H1 (cell line): ENCODE measurements around the gene ZNF618. TPM values are rescaled to one million over a fixed set of nuclear protein-coding genes. Genes with fewer than 3 reads are reported as not detected.

Experiments
- CTCF ChIA-PET: fragments of 300-600 bp; sonication (Branson Sonifier 250); formaldehyde crosslinking; loops from one replicate; lab custom pipeline; 2021; ENCODE audit not compliant: partially characterized antibody; lab: Charles Lee
- POLR2A ChIA-PET: fragments of 300-600 bp; sonication (Branson Sonifier 250); formaldehyde crosslinking; loops from one replicate; lab custom pipeline; 2021; ENCODE audit warnings: inconsistent platforms; ENCODE audit not compliant: partially characterized antibody; lab: Charles Lee
- DNase-seq, 2 experiments: peaks; one replicate each; pipeline versions ENCODE4 v3.0.0 to v3.0.0-alpha.2; 2010 to 2022; ENCODE audit warnings: low spot score in 2 of 2, low read depth in 1 of 2, mixed read lengths in 1 of 2
- FAIRE-seq: peaks from 2 replicates; lab custom pipeline; 2011; peaks lifted over from hg19 to GRCh38; lab: Jason Lieb, UNC
- H2AFZ ChIP-seq: 2 replicates; pipeline ENCODE4 v1.8.1; 2012; ENCODE audit warnings: low read length, inconsistent platforms
- H2AK5ac ChIP-seq: 2 replicates; pipeline ENCODE4 v1.6.1; 2013; ENCODE audit warnings: low read depth, low read length
- H2BK120ac ChIP-seq: replicated peaks from 2 replicates; pipeline ENCODE3; 2013; ENCODE audit warnings: low read depth, low read length, inconsistent platforms
- H2BK12ac ChIP-seq: 2 replicates; pipeline ENCODE4 v1.6.1; 2013; ENCODE audit warnings: low read depth, low read length
- H2BK15ac ChIP-seq: 2 replicates; pipeline ENCODE4 v1.6.1; 2013; ENCODE audit warnings: low read length
- H2BK20ac ChIP-seq: 2 replicates; pipeline ENCODE4 v1.6.1; 2013; ENCODE audit warnings: low read length
- H2BK5ac ChIP-seq: 2 replicates; pipeline ENCODE4 v1.6.1; 2013; ENCODE audit warnings: low read depth, low read length
- H3K14ac ChIP-seq: 2 replicates; pipeline ENCODE4 v1.6.1; 2013; ENCODE audit warnings: inconsistent platforms; ENCODE audit not compliant: insufficient read length
- H3K18ac ChIP-seq: 2 replicates; pipeline ENCODE4 v1.6.1; 2013; ENCODE audit warnings: low read length; ENCODE audit errors: extremely low read depth
- H3K23ac ChIP-seq: 2 replicates; pipeline ENCODE4 v1.6.1; 2013; ENCODE audit warnings: inconsistent platforms; ENCODE audit not compliant: insufficient read length
- H3K23me2 ChIP-seq: 2 replicates; pipeline ENCODE4 v1.6.1; 2013; ENCODE audit warnings: low read depth, low read length
- H3K27ac ChIP-seq: 2 replicates; pipeline ENCODE4 v1.6.1; 2011; ENCODE audit warnings: low read depth, low read length, inconsistent platforms
- H3K27me3 ChIP-seq, 4 experiments: replicated peaks in 1 of 4; 1 replicate in 1 of 4; 2 replicates in 3 of 4; pipeline versions ENCODE4 v1.6.1 to v1.8.1; 2011 to 2013; ENCODE audit warnings: low read length in 3 of 4, mild to moderate bottlenecking in 3 of 4, inconsistent platforms in 2 of 4, mixed read lengths in 2 of 4, moderate library complexity in 1 of 4; ENCODE audit not compliant: control insufficient read depth in 3 of 4, insufficient read depth in 3 of 4; ENCODE audit errors: extremely low read depth in 1 of 4
- H3K36me3 ChIP-seq, 4 experiments: 2 replicates each; pipeline versions ENCODE4 v1.6.1 to v1.8.1; 2011 to 2013; ENCODE audit warnings: mild to moderate bottlenecking in 4 of 4, low read length in 3 of 4, moderate library complexity in 2 of 4, control low read depth in 1 of 4, inconsistent platforms in 1 of 4; ENCODE audit not compliant: insufficient read depth in 4 of 4, control insufficient read depth in 2 of 4
- H3K4ac ChIP-seq: replicated peaks from 2 replicates; pipeline ENCODE3; 2013; ENCODE audit warnings: low read length, low read depth, mixed read lengths, inconsistent platforms; ENCODE audit not compliant: insufficient read length
- H3K4me1 ChIP-seq, 4 experiments: replicated peaks in 1 of 4; 1 replicate in 1 of 4; 2 replicates in 3 of 4; pipeline versions ENCODE4 v1.6.1 to v1.8.1; 2011 to 2013; ENCODE audit warnings: low read length in 3 of 4, inconsistent platforms in 2 of 4, mixed read lengths in 1 of 4; ENCODE audit not compliant: insufficient read depth in 4 of 4, control insufficient read depth in 3 of 4
- H3K4me2 ChIP-seq, 2 experiments: 2 replicates each; pipeline versions ENCODE4 v1.6.1 to v1.8.1; 2011 to 2013; ENCODE audit warnings: low read depth in 2 of 2, low read length in 2 of 2, control low read depth in 1 of 2, inconsistent platforms in 1 of 2, mild to moderate bottlenecking in 1 of 2; ENCODE audit not compliant: insufficient read depth in 1 of 2
- H3K4me3 ChIP-seq, 4 experiments: fragments of 200-600, 300-600 bp in 1 of 4; sonication (generic), shearing (Covaris generic), sonication (Bioruptor Twin) in 1 of 4; 2 replicates each; pipeline versions ENCODE4 v1.5.1 to v1.8.1; 2011 to 2016; ENCODE audit warnings: low read length in 4 of 4, low read depth in 3 of 4, control low read depth in 2 of 4, inconsistent platforms in 2 of 4, mild to moderate bottlenecking in 2 of 4, mixed read lengths in 1 of 4, moderate library complexity in 1 of 4; ENCODE audit not compliant: insufficient read depth in 2 of 4; ENCODE audit errors: extremely low read depth in 1 of 4
- H3K56ac ChIP-seq: replicated peaks from 2 replicates; pipeline ENCODE3; 2013; ENCODE audit warnings: low read depth, mild to moderate bottlenecking, mixed read lengths, low read length, inconsistent platforms; ENCODE audit not compliant: insufficient read length
- H3K79me1 ChIP-seq: 2 replicates; pipeline ENCODE4 v1.6.1; 2013; ENCODE audit warnings: low read depth, low read length, control low read depth
- H3K79me2 ChIP-seq, 2 experiments: 2 replicates each; pipeline versions ENCODE4 v1.6.1 to v1.8.1; 2012 to 2013; ENCODE audit warnings: low read length in 2 of 2, mild to moderate bottlenecking in 2 of 2, inconsistent platforms in 1 of 2; ENCODE audit not compliant: insufficient read depth in 2 of 2, control insufficient read depth in 1 of 2
- H3K9ac ChIP-seq, 4 experiments: replicated peaks in 1 of 4; 1 replicate in 1 of 4; 2 replicates in 3 of 4; pipeline versions ENCODE4 v1.6.1 to v1.8.1; 2011 to 2013; ENCODE audit warnings: low read depth in 3 of 4, low read length in 3 of 4, control low read depth in 2 of 4, mild to moderate bottlenecking in 2 of 4, moderate library complexity in 2 of 4, inconsistent platforms in 1 of 4; ENCODE audit errors: extremely low read depth in 1 of 4
- H3K9me3 ChIP-seq, 2 experiments: 2 replicates each; pipeline versions ENCODE4 v1.6.1 to v1.8.1; 2012 to 2013; ENCODE audit warnings: mild to moderate bottlenecking in 2 of 2, moderate library complexity in 2 of 2, control low read depth in 1 of 2, inconsistent platforms in 1 of 2, low read depth in 1 of 2, low read length in 1 of 2, mixed read lengths in 1 of 2; ENCODE audit not compliant: insufficient read depth in 2 of 2
- H4K20me1 ChIP-seq, 2 experiments: replicated peaks in 1 of 2; 2 replicates each; pipeline versions ENCODE3 to v1.8.1; 2011 to 2013; ENCODE audit warnings: inconsistent platforms in 2 of 2, low read length in 2 of 2, mild to moderate bottlenecking in 1 of 2; ENCODE audit not compliant: insufficient read depth in 2 of 2, control insufficient read depth in 1 of 2
- H4K5ac ChIP-seq: 2 replicates; pipeline ENCODE4 v1.6.1; 2013; ENCODE audit warnings: low read length, low read depth, mixed read lengths, inconsistent platforms; ENCODE audit not compliant: insufficient read length
- H4K8ac ChIP-seq: 2 replicates; pipeline ENCODE4 v1.8.0; 2013; ENCODE audit warnings: mild to moderate bottlenecking, moderate library complexity, low read length, inconsistent platforms; ENCODE audit not compliant: insufficient read depth; ENCODE audit errors: extremely low read depth
- H4K91ac ChIP-seq: replicated peaks from 2 replicates; pipeline ENCODE3; 2013; ENCODE audit warnings: low read length, mixed read lengths, inconsistent platforms; ENCODE audit not compliant: insufficient read length
- ATF3 ChIP-seq: IDR thresholded peaks from 2 replicates; pipeline ENCODE4 v1.6.1; 2011; ENCODE audit warnings: low read depth, mild to moderate bottlenecking, low read length; ENCODE audit not compliant: insufficient read depth
- CEBPB ChIP-seq: IDR thresholded peaks from 2 replicates; pipeline ENCODE4 v1.6.1; 2012; ENCODE audit warnings: low read depth, low read length
- EP300 ChIP-seq, 2 experiments: IDR thresholded peaks; 1 replicate in 1 of 2; 2 replicates in 1 of 2; pipeline ENCODE4 v1.6.1; 2011 to 2012; ENCODE audit warnings: low read depth in 2 of 2, low read length in 2 of 2, mild to moderate bottlenecking in 2 of 2, borderline replicate concordance in 1 of 2, inconsistent platforms in 1 of 2, moderate library complexity in 1 of 2
- GABPA ChIP-seq: IDR thresholded peaks from 2 replicates; pipeline ENCODE4 v1.6.1; 2011; ENCODE audit warnings: mild to moderate bottlenecking, low read length, moderate library complexity, borderline replicate concordance; ENCODE audit not compliant: insufficient read depth
- KDM1A ChIP-seq: fragments of 200-600, 300-600 bp; sonication (generic); IDR thresholded peaks from 2 replicates; pipeline ENCODE4 v1.7.1; 2016; ENCODE audit warnings: mild to moderate bottlenecking, low read length, borderline replicate concordance
- MAX ChIP-seq: IDR thresholded peaks from 2 replicates; pipeline ENCODE4 v1.6.1; 2012; ENCODE audit warnings: inconsistent platforms
- NANOG ChIP-seq: IDR thresholded peaks from 2 replicates; pipeline ENCODE4 v1.6.1; 2011; ENCODE audit warnings: low read length, low read depth, mild to moderate bottlenecking, inconsistent platforms; ENCODE audit not compliant: insufficient read depth, poor library complexity, severe bottlenecking
- SUZ12 ChIP-seq: fragments of 200-600 bp; sonication (generic); IDR thresholded peaks from 2 replicates; pipeline ENCODE4 v1.6.1; 2012; ENCODE audit warnings: mild to moderate bottlenecking, inconsistent platforms, low read length, moderate library complexity, mixed read lengths
- ZNF274 ChIP-seq: IDR thresholded peaks from 2 replicates; pipeline ENCODE4 v1.7.0; 2012; ENCODE audit warnings: low read length, borderline replicate concordance; ENCODE audit errors: extremely low read depth
- WGBS, 2 experiments: shearing (Covaris generic) in 1 of 2; methylation state at CpG; one replicate each; pipeline versions ENCODE4 v1.1.6 to v1.1.7; 2013 to 2015; ENCODE audit warnings: low lambda C conversion rate in 2 of 2, mixed read lengths in 2 of 2, inconsistent platforms in 1 of 2, low coverage in 1 of 2, missing lambda C conversion rate in 1 of 2; ENCODE audit not compliant: insufficient replicate concordance in 2 of 2, insufficient coverage in 1 of 2, insufficient read length in 1 of 2; ENCODE audit errors: extremely low coverage in 1 of 2, missing lambda C conversion rate in 1 of 2; 5-methylcytosine and 5-hydroxymethylcytosine counted together
- polyA plus RNA-seq, 7 experiments: library from polyadenylated mRNA; depleted of rRNA in 3 of 7; stranded (reverse) in 5 of 7; unstranded in 2 of 7; fragments of >200 nt in 5 of 7; fragments of 200-250 nt in 2 of 7; gene quantifications; 1 replicate in 5 of 7; 2 replicates in 1 of 7; 4 replicates in 1 of 7; pipeline versions ENCODE4 v1.2.1 to v1.2.3, GENCODE V29; 2011 to 2013; ENCODE audit warnings: missing spikeins in 2 of 7, mixed read lengths in 2 of 7
- total RNA-seq: library from RNA; stranded (reverse); fragmentation: NEBNext Ultra II Directional; extraction: Animal tissue kit (Norgen Biotek cat#: 25700); gene quantifications from 2 replicates; pipeline ENCODE4 v1.2.1, GENCODE V29; 2021

ZNF618 gene
- total and polyA plus RNA-seq, 2 of the 8 experiments (the other 6 are each of a cell fraction or from before 2014, with no cell fraction given) = 9.6 to 28.5 TPM

DNA sequence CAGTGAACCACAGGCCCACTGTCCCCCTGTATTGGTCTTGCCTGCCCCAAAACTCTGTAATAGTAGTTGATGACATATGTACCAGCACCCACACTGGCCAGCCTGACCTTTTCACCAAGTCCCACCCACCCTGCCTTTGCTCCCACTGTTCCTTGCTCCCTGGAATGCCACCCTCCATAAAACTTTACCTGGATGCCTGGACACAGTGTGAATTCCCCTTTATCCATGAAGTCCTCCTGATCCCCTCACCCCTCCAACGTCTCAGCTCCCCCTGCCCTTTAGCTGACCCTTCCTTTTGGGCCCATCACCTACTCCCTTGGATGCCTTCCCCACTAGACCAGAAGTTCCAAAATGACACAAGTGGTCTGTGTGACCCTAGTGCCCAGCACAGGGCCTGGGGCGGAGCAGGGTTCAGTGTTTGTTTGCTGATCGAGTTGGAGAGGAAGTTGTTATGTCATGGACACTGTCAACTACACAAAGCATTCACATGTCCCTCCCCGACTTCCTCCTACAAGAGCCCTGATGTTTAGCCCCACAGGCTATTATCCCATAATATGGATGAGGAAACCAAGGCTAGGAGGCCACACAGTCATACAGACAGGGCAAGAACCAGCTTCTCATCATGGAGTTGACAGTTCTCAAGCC is 185.8 kb downstream of the ZNF618 start:
- no peak overlapping the region for H3K18ac ChIP-seq
- CTCF ChIA-PET = interaction anchor here (1.0 to 2.5 kb wide), 6 partner anchors 10 to 21 kb away, joined by 3 to 10 read pairs (median 4); no protein-coding TSS in a partner anchor
- no peak overlapping the region for H2AK5ac ChIP-seq
- H3K9ac ChIP-seq = no peak overlapping the region
- no peak overlapping the region for H3K4me3 ChIP-seq
- H3K79me2 ChIP-seq = no peaks in the 10 kb centered on the region
- H2BK12ac ChIP-seq = no peak overlapping the region
- no peak overlapping the region for H4K8ac ChIP-seq
- no peak overlapping the region for H3K4ac ChIP-seq
- no peak overlapping the region for H3K23ac ChIP-seq
- no peak overlapping the region for H3K4me2 ChIP-seq
- DNase-seq (no peak), FAIRE-seq (no peak)
- no peaks in the 10 kb centered on the region for H3K4me1 ChIP-seq
- no peaks in the 10 kb centered on the region for H3K23me2 ChIP-seq
- no peak overlapping the region for H2BK15ac ChIP-seq
- no peak overlapping the region for H4K5ac ChIP-seq
- H3K36me3 ChIP-seq = no peaks in the 10 kb centered on the region
- TF ChIP-seq GABPA (no peak), EP300 (IDR thresholded peaks at IDR 0.05; ENCODE audit: borderline replicate concordance in 1 of 2, low read depth in 2 of 2, low read length in 2 of 2) (no peak), CEBPB (no peak), ZNF274 (no peak), MAX (no peak), ATF3 (no peak), NANOG (no peak), SUZ12 (no peak), KDM1A (no peak)
- H3K9me3 ChIP-seq = no peaks in the 10 kb centered on the region
- no peak overlapping the region for H2BK20ac ChIP-seq
- no peak overlapping the region for H2BK120ac ChIP-seq
- no peak overlapping the region for H4K91ac ChIP-seq
- 84% methylated on average over 4 of the region's 4 CpGs; no CpG with 5 or more reads in 1 of the 2 experiments for WGBS, 2 experiments
- POLR2A ChIA-PET = no interaction called here
- no peak overlapping the region for H2BK5ac ChIP-seq
- no peaks in the 10 kb centered on the region for H3K79me1 ChIP-seq
- H3K56ac ChIP-seq = no peak overlapping the region
- H2AFZ ChIP-seq = no peak overlapping the region
- H3K27ac ChIP-seq = no peak overlapping the region
- H4K20me1 ChIP-seq = no peaks in the 10 kb centered on the region
- H3K27me3 ChIP-seq = no peaks in the 10 kb centered on the region
- no peak overlapping the region for H3K14ac ChIP-seq
